ENCODE measurements around the gene PFN1.
"Not testable (repeated sequence)": the region's sequence is repeated elsewhere in the genome, so short reads cannot be mapped to it uniquely, and the experiment has no call there.

PFN1 gene

DNA sequence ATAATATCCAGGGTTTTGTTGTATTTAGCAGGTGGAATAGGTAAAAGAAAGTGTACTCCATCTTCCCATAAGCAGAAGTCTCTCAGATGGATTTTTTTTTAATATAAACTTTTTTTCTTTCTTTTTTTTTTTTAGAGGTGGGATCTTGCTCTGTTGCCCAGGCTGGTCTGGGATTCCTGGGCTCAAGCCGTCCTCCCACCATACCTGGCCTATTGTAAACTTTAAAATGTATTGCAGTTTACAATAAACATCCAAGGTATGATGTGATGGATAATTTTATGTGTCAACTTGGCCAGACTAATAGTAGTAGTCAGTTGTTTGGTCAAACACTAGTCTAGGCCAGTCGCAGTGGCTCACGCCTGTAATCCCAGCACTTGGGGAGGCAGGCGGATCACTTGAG is 27.0 kb downstream of the PFN1 start:
- DNase-seq (ENCODE audit: low spot score) = no peak

DNA sequence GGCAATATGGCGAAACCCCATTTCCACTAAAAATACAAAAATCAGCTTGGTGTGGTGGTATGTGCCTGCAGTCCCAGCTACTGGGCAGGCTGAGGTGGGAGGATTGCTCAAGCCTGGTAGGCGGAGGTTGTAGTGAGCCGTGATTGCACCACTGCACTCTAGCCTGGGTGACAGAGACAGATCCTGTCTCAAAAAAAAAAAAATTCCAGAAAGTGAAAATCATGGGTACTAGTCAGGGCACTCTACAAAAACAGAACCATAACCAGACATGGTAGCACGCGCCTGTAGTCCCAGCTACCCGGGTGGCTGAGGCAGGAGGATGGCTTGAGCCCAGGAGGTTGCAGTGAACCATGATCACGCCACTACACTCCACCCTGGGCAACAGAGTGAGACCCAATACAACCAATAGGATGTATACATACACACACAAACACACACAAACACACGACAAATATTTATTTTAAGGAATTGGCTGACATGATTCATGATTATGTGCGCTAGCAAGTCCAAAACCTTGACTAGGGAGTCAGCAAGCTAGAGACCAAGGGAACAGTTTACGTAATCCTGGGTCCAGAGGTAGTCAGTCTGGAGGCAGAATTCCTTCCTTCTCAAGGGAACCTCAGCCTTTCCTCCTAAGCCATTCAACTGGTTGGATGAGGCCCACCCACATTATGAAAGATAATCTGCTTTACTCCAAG is 27.8 kb downstream of the PFN1 start:
- DNase-seq (ENCODE audit: low spot score) = peak; percentile 34

GRCh38 chr17:4919511-4920047 is 28.8 kb downstream of the PFN1 start:
- no peak for DNase-seq (ENCODE audit: low spot score)

DNA sequence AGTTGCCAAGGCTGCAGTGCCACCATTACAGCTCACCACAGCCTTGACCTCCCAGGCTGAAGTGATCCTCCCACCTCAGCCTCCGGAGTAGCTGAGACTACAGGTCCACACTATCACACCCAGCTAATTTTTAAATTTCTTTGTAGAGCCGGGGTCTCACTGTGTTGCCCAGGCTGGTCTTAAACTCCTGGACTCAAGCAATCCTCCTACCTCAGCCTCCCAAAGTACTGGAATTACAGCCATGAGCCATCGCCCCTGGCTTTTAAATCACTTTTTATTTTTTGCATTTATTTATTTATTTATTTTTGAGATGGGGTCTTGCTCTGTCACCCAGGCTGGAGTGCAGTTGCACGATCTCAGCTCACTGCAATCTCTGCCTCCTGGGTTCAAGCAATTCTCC is 33.8 kb downstream of the PFN1 start:
- DNase-seq (ENCODE audit: low spot score) = not testable (repeated sequence)

GRCh38 chr17:4913994-4914393 is 34.3 kb downstream of the PFN1 start:
- no peak for DNase-seq (ENCODE audit: low spot score)

DNA sequence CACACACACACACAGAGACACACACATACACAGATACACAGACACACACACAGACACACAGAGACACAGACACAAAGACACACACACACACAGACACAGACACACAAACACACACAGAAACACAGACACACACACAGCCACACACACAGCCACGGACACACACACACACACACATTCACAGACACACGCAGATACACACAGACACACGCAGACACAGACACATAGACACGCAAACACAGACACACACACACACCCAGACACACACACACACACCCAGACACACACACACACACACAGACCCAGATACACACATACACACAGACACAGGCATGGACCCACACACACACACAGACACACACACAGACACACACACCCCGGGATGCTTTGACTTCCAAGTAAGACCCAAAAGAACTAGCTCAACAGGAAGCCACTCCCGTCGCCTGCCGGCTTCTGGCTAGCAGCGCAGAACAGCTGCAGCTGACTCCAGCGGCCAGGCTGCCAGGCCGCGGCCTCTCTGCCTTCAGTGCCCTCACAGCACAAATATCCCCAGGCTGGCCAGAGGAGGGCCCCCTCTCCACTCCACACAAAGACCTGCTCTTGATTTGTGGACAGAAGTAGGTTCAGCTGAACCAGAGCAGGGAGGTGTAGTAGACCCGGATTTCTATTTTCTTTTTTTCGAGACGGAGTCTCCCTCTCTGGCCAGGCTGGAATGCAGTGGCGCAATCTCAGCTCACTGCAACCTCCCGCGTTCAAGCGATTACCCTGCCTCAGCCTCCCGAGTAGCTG is 39.4 kb downstream of the PFN1 start:
- peak; percentile 73 for DNase-seq (ENCODE audit: low spot score)

GRCh38 chr17:4908301-4908700 is 40.0 kb downstream of the PFN1 start:
- DNase-seq (ENCODE audit: low spot score) = no peak

DNA sequence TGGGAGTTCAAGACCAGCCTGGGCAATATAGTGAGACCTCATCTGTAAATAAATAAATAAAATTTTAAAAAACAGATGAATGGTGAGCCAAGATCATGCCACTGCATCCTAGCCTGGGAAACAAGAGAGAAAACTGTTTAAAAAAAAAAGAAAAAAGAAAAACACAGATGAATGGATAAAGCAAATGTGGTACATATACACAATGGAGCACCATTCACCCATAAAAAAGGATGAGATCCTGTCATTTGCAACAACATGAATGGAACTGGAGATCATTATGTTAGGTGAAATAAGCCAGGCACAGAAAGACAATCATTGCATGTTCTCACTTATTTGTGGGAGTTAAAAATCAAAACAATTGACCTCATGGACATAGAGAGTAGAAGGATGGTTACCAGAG is 41.7 kb downstream of the PFN1 start:
- DNase-seq (ENCODE audit: low spot score) = not testable (repeated sequence)

DNA sequence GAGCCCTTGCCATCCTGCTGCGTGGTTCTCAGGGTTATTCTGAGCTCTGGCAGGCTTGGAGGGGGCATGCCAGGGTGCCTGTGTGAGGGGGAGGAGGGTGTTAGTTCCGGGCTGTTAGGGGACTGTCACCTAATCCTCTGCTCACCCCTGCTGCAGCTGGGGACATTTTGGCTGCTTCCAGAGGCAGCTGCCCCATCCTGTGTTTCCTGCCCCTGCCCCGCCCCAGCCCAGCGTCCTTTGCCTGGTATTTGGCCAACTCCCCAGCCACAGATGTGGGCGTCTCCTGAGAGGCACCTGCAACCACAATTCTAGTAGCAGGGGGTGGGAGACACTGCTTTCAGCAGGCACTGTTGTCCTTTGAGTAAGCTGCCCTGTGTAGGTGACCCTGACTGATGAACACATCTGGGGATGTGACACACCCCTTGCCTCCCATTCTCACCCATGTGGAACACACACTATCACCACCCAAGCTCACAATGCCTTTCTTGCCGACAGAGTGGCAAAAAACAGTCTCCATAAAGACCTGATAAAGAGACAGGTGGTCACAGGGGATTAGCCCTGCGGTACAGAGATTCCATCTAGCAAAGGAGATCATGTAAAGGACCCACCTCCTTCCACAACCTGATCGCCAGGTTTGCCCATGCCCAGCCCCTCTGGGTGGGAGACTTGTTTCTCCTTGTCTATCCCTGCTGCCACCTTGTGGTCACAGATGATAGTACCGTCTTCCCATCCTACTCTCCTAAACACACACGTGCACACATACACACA is 45.1 kb downstream of the PFN1 start, which contains the start of gene CHRNE:
CHRNE (minus strand) TSS at position 48 of the 768 bp plus-strand sequence; CDS start at position 13, 35 bp downstream.
- DNase-seq (ENCODE audit: low spot score) = peak; percentile 67

DNA sequence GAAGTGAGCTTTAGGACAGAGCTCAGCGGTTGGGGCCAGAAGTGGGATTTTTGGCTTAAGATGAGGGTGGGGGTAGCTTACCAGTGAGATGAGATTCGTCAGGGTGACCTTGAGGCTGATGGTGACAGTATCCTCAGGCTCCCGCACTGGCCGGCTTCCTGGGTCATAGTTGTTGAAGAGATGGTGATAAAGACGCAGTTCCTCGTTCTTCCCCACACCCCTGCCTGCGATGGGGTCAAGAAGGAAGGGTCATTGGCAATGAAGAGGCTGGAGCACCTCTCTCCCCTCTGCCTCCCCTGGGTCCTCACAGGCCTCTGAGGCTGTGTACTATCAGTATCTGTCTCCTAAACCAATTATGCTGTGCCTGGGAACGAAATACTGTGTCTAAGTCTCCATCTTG is 45.8 kb downstream of the PFN1 start:
- DNase-seq (ENCODE audit: low spot score) = no peak

- no peak for DNase-seq (ENCODE audit: low spot score)
These were observed 46.5 kb downstream of the PFN1 start for GRCh38 chr17:4901648-4902344.

- no peak for DNase-seq (ENCODE audit: low spot score)
These were observed 47.2 kb downstream of the PFN1 start for GRCh38 chr17:4901108-4901647.

- no peak for DNase-seq (ENCODE audit: low spot score)
These were observed 47.9 kb downstream of the PFN1 start for GRCh38 chr17:4900231-4901107.

- DNase-seq (ENCODE audit: low spot score) = no peak
These were observed 48.7 kb downstream of the PFN1 start, which contains the start of gene C17orf107 for GRCh38 chr17:4899341-4900230. TSS of gene C17orf107 (plus strand) at chr17:4899536. CDS start at chr17:4899763, 227 bp downstream.

- DNase-seq (ENCODE audit: low spot score) = no peak
These were observed 49.4 kb downstream of the PFN1 start for GRCh38 chr17:4898927-4899326.

DNA sequence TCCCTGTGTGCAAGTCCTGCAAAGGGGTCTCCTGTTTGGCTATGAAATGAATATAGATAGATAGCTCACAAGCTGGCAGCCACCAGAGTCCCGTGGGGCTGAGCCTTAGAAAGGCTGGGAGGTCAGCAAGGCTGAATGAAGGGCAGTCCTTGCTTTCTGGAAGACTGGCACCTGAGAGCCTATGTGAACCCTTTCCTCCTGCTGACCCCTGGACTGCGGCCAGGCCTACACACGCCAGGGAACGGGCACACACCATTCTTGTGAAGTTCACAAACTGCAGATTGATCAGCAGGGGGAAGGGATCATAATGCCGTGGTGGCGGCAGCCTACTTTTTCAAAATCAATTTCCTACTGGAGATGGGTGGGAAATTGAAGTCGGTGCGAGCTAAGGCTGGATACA is 50.0 kb downstream of the PFN1 start:
- no peak for DNase-seq (ENCODE audit: low spot score)

- no peak for DNase-seq (ENCODE audit: low spot score)
These were observed 50.5 kb downstream of the PFN1 start for GRCh38 chr17:4897785-4898184.

DNA sequence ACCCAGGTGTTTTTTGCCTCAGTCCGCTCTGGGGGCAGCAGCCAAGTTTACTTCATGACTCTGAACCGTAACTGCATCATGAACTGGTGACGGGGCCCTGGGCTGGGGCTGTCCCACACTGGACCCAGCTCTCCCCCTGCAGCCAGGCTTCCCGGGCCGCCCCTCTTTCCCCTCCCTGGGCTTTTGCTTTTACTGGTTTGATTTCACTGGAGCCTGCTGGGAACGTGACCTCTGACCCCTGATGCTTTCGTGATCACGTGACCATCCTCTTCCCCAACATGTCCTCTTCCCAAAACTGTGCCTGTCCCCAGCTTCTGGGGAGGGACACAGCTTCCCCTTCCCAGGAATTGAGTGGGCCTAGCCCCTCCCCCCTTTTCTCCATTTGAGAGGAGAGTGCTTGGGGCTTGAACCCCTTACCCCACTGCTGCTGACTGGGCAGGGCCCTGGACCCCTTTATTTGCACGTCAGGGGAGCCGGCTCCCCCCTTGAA is 51.1 kb downstream of the PFN1 start:
- no peak for DNase-seq (ENCODE audit: low spot score)

Measured in HuH-7 (cell line).